Measurements from ENCODE around the gene PDGFD. TPM values are rescaled to one million over a fixed set of nuclear protein-coding genes. Genes with fewer than 3 reads are reported as not detected.

The PDGFD gene
- total RNA-seq, 4 donors from 2014 or later: 4.4 to 26.4 (median 13.1) TPM

DNA sequence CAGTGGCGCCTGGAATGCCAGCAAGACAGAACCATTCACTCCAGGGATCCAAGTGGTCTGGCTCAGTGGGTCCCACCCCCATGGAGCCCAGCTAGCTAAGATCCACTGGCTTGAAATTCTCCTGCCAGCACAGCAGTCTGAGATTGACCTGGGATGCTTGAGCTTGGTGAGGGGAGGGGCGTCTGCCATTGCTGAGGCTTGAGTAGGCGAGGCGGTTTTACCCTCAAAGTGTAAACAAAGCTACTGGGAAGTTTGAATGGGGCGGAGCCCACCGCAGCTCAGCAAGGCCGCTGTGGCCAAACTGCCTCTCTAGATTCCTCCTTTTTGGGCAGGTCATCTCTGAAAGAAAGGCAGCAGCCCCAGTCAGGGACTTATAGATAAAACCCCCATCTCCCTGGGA, 253.2 kb downstream of the PDGFD start:
- no peaks in the 10 kb centered on the region for H3K4me1 ChIP-seq
- peaks cover 0 to 4% (median 0%) of the 10 kb centered on the region in 3 donors for H3K9me3 ChIP-seq
- TF ChIP-seq POLR2A (IDR thresholded peaks at IDR 0.05) (no peak), EP300 (IDR thresholded peaks at IDR 0.05) (no peak), POLR2AphosphoS5 (IDR thresholded peaks at IDR 0.05) (no peak)
- TF ChIP-seq, protein P1, sequence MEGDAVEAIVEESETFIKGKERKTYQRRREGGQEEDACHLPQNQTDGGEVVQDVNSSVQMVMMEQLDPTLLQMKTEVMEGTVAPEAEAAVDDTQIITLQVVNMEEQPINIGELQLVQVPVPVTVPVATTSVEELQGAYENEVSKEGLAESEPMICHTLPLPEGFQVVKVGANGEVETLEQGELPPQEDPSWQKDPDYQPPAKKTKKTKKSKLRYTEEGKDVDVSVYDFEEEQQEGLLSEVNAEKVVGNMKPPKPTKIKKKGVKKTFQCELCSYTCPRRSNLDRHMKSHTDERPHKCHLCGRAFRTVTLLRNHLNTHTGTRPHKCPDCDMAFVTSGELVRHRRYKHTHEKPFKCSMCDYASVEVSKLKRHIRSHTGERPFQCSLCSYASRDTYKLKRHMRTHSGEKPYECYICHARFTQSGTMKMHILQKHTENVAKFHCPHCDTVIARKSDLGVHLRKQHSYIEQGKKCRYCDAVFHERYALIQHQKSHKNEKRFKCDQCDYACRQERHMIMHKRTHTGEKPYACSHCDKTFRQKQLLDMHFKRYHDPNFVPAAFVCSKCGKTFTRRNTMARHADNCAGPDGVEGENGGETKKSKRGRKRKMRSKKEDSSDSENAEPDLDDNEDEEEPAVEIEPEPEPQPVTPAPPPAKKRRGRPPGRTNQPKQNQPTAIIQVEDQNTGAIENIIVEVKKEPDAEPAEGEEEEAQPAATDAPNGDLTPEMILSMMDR (IDR thresholded peaks at IDR 0.05): no peak
- H3K27ac ChIP-seq: no peak overlapping the region
- no peaks in the 10 kb centered on the region for H3K27me3 ChIP-seq
- no peak overlapping the region for H3K4me3 ChIP-seq
- ATAC-seq: no peak
- no CpG with 5 or more reads among the region's 7 CpGs for whole genome bisulfite sequencing, 2 donors (ENCODE audit: low coverage in 1 of 2)
- H3K36me3 ChIP-seq: no peaks in the 10 kb centered on the region

DNA sequence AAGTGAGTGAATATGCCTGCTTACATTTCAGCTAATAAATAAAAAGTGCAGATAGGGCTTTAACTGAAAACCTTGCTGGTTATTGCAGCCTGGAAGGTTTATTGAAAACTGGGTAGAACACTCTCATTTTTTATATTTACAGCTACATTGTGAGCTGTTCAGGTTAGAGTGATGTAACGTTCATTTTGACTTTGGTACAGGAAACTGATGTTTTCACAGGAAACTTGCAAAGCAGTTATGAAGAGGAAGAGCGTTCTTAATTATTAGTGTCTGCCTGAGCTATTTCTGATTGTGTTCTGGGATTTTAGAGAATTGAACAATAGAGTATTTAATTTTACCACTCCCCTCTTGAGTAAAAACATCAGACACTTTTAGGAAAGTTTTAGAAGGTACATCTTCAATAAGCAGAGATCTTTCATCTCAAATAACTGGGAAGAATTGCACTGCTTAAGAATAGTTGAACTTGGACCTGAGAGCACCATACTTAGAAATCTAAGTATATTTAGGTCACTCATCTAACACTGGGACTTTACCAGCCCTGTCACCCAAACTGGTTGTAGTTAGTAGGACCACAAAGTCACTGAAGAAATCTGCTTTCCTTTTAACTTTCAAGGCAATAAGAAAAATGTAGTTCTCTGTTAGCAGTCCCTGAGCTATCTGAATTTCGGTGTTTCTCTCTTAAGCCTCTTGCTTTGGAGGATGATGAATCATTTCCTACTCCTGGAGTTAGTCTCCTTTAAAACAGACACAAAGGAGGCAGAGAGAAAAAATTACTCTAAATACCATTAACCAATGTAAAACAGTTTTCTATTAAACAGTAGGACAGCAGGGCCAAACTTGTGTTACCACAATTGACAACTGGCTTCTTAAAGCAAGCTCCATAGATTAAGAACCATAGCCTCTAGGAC, 256.1 kb downstream of the PDGFD start:
- no peak for ATAC-seq
- H3K36me3 ChIP-seq: no peaks in the 10 kb centered on the region
- no peaks in the 10 kb centered on the region for H3K27me3 ChIP-seq
- no peak for TF ChIP-seq POLR2A (IDR thresholded peaks at IDR 0.05)
- TF ChIP-seq, protein P1 (IDR thresholded peaks at IDR 0.05): no peak
- no peak for TF ChIP-seq POLR2AphosphoS5 (IDR thresholded peaks at IDR 0.05)
- TF ChIP-seq EP300 (IDR thresholded peaks at IDR 0.05): no peak
- H3K4me1 ChIP-seq: no peaks in the 10 kb centered on the region
- WGBS, 2 donors (ENCODE audit: low coverage in 1 of 2): 49 to 85% methylated on average over 3 of the region's 3 CpGs
- peak overlapping the region in 2 of 4 donors; percentile 3 to 25 for H3K27ac ChIP-seq
- no peak overlapping the region for H3K4me3 ChIP-seq
- H3K9me3 ChIP-seq: no peaks in the 10 kb centered on the region

DNA sequence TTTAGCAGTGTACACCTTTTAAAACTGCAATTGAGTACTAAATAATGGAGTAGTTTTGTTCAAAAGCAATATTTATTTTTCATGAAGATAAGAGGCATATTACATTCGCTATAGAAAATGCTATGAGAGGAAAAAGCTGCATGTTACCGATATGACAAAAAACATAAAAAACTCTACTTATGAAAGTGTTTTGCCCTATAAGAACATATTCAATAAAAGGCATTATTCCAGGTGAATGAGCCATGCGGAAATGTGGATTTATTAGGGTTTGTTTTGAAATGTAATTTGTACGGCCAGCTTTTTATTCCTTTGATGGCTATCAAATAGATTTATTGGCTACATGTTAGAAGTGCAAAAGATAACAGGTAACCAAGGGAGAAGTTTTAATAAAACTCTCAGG, 256.8 kb downstream of the PDGFD start:
- Histone ChIP-seq H3K4me3 (no peak overlapping the region), H3K27ac (no peak overlapping the region), H3K36me3 (no peaks in the 10 kb centered on the region), H3K4me1 (no peaks in the 10 kb centered on the region), H3K27me3 (no peaks in the 10 kb centered on the region), H3K9me3 (no peaks in the 10 kb centered on the region)
- no peak for TF ChIP-seq POLR2AphosphoS5 (IDR thresholded peaks at IDR 0.05)
- TF ChIP-seq EP300 (IDR thresholded peaks at IDR 0.05): no peak
- no peak for TF ChIP-seq POLR2A (IDR thresholded peaks at IDR 0.05)
- TF ChIP-seq, protein P1 (IDR thresholded peaks at IDR 0.05): no peak
- whole genome bisulfite sequencing, 2 donors (ENCODE audit: low coverage in 1 of 2): 55 to 79% methylated on average over 3 to 4 of the region's 4 CpGs
- ATAC-seq: no peak

DNA sequence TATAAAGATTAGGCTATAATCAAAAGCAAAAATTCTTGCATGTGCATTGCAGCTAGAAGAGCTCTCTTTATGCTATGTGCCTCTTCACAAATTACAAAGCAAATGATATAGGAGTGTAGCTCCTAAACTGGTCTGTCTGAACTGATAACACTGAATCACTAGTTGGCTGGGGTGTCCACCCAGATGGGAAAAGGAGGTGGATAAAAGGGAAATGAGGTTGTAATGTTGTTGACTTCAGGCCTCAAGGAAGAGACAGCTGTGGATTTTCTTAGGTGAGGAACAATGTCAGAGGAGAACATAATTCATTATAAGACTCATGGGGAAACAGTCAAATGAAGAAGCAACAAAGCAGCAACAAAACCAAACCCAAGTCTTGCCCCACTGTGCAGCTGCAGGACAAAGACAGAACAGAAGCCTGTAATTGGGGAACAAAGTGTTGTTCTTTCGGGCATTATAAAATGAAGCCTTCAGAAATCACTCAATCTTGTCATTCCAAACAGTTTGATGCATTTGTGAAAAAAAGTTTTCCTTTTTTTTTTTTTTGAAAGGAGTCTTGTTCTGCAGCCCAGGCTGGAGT, 257.6 kb downstream of the PDGFD start:
- H3K36me3 ChIP-seq: no peaks in the 10 kb centered on the region
- no peak overlapping the region for H3K4me3 ChIP-seq
- no peak overlapping the region for H3K27ac ChIP-seq
- H3K4me1 ChIP-seq: no peaks in the 10 kb centered on the region
- H3K27me3 ChIP-seq: no peaks in the 10 kb centered on the region
- TF ChIP-seq, protein P1 (IDR thresholded peaks at IDR 0.05): no peak
- TF ChIP-seq POLR2AphosphoS5 (IDR thresholded peaks at IDR 0.05) (no peak), POLR2A (IDR thresholded peaks at IDR 0.05) (no peak)
- peak; percentile 25 for ATAC-seq
- no peaks in the 10 kb centered on the region for H3K9me3 ChIP-seq
- 80 to 92% methylated on average over 1 of the region's 1 CpG for WGBS, 2 donors (ENCODE audit: low coverage in 1 of 2)

DNA sequence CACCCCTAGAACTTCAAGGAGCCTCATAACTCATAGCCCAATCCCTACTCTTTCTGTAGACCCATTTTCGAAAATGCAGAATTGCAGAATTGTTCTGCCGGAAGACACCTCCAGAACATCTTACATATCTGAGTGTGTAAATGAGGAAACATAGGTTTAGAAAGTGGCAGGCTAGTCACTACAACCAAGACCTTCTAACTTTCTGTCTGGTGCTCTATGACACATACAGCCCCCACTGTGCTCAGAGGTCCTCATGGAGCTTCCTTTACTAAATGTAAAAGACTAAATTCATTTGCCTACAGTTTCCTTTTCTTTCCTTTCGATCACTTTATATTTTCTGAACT, 259.7 kb downstream of the PDGFD start:
- Histone ChIP-seq H3K27ac (no peak overlapping the region), H3K4me3 (no peak overlapping the region), H3K9me3 (no peaks in the 10 kb centered on the region), H3K4me1 (no peaks in the 10 kb centered on the region), H3K36me3 (no peaks in the 10 kb centered on the region), H3K27me3 (no peaks in the 10 kb centered on the region)
- 90 to 100% methylated on average over 2 to 3 of the region's 3 CpGs for WGBS, 2 donors (ENCODE audit: low coverage in 1 of 2)
- ATAC-seq: no peak
- TF ChIP-seq EP300 (IDR thresholded peaks at IDR 0.05): no peak
- TF ChIP-seq, protein P1 (IDR thresholded peaks at IDR 0.05): no peak
- no peak for TF ChIP-seq POLR2A (IDR thresholded peaks at IDR 0.05)
- TF ChIP-seq POLR2AphosphoS5 (IDR thresholded peaks at IDR 0.05): no peak
